Calu3 (cell line): Measurements from ENCODE around the gene EP400. TPM values are rescaled to one million over a fixed set of nuclear protein-coding genes. Genes with fewer than 3 reads are reported as not detected.

Experiments used
- BruUV-seq: library from RNA; stranded (reverse); fragments of 400-500 nt; replicated peaks from 2 replicates; lab custom pipeline; 2021; lab: Mats Ljungman, UMichigan
- CTCF ChIA-PET: fragments of 300-600 bp; sonication (Branson Sonifier 250); formaldehyde crosslinking; loops from one replicate; lab custom pipeline; 2022; ENCODE audit warnings: antibody characterized with exemption; lab: Charles Lee
- DNase-seq: peaks from one replicate; pipeline ENCODE4 v3.0.0; 2022
- H3K27ac Mint-ChIP-seq: one replicate; pipeline ENCODE4 v1.8.0; 2022; ENCODE audit warnings: mixed read lengths; ENCODE audit not compliant: unreplicated experiment
- H3K27me3 Mint-ChIP-seq: one replicate; pipeline ENCODE4 v1.8.0; 2022; ENCODE audit warnings: mixed read lengths; ENCODE audit not compliant: unreplicated experiment
- H3K36me3 Mint-ChIP-seq: one replicate; pipeline ENCODE4 v1.8.0; 2022; ENCODE audit warnings: mild to moderate bottlenecking, moderate library complexity, mixed read lengths; ENCODE audit not compliant: insufficient read depth, unreplicated experiment
- H3K4me1 Mint-ChIP-seq: one replicate; pipeline ENCODE4 v1.8.0; 2022; ENCODE audit warnings: mild to moderate bottlenecking, low read depth, mixed read lengths; ENCODE audit not compliant: unreplicated experiment
- H3K4me3 Mint-ChIP-seq: one replicate; pipeline ENCODE4 v1.8.0; 2022; ENCODE audit warnings: mild to moderate bottlenecking, low read depth, moderate library complexity, mixed read lengths; ENCODE audit not compliant: unreplicated experiment
- H3K9me3 Mint-ChIP-seq: one replicate; pipeline ENCODE4 v1.8.0; 2022; ENCODE audit warnings: low read depth, mixed read lengths; ENCODE audit not compliant: unreplicated experiment
- intact Hi-C: fragments of 100-400 bp; cut with micrococcal nuclease; formaldehyde crosslinking; loops from one replicate; pipeline ENCODE4 v1.10.0; 2022; ENCODE audit not compliant: unreplicated experiment
- total RNA-seq: library from RNA; stranded (reverse); gene quantifications from 2 replicates; pipeline ENCODE4 v1.2.3, GENCODE V29; 2022
- TF ChIP-seq, protein P1 (sequence below): fragments of 200-600 bp; IDR thresholded peaks from one replicate; pipeline ENCODE4 v1.8.0; 2022; ENCODE audit warnings: antibody characterized with exemption; ENCODE audit not compliant: unreplicated experiment

Gene EP400
- total RNA-seq, 1 experiment from 2014 or later = 88.7 TPM

- no peaks in the 10 kb centered on the region for H3K4me1 Mint-ChIP-seq
- H3K36me3 Mint-ChIP-seq = peaks cover 29% of the 10 kb centered on the region
- TF ChIP-seq, protein P1, sequence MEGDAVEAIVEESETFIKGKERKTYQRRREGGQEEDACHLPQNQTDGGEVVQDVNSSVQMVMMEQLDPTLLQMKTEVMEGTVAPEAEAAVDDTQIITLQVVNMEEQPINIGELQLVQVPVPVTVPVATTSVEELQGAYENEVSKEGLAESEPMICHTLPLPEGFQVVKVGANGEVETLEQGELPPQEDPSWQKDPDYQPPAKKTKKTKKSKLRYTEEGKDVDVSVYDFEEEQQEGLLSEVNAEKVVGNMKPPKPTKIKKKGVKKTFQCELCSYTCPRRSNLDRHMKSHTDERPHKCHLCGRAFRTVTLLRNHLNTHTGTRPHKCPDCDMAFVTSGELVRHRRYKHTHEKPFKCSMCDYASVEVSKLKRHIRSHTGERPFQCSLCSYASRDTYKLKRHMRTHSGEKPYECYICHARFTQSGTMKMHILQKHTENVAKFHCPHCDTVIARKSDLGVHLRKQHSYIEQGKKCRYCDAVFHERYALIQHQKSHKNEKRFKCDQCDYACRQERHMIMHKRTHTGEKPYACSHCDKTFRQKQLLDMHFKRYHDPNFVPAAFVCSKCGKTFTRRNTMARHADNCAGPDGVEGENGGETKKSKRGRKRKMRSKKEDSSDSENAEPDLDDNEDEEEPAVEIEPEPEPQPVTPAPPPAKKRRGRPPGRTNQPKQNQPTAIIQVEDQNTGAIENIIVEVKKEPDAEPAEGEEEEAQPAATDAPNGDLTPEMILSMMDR = no peak
- no peaks in the 10 kb centered on the region for H3K27me3 Mint-ChIP-seq
- no peak for DNase-seq
- H3K9me3 Mint-ChIP-seq = no peaks in the 10 kb centered on the region
- intact Hi-C loops = no loop called here
- BruUV-seq = no TSS peak
- no peak overlapping the region for H3K27ac Mint-ChIP-seq
- no peak overlapping the region for H3K4me3 Mint-ChIP-seq
- CTCF ChIA-PET = interaction anchor here (0.6 kb wide), 2 partner anchors 18 to 250 kb away, joined by 3 to 5 read pairs; no protein-coding TSS in a partner anchor
Observed at GRCh38 chr12:132075714-132076553, 126.2 kb downstream of the EP400 start.

DNA sequence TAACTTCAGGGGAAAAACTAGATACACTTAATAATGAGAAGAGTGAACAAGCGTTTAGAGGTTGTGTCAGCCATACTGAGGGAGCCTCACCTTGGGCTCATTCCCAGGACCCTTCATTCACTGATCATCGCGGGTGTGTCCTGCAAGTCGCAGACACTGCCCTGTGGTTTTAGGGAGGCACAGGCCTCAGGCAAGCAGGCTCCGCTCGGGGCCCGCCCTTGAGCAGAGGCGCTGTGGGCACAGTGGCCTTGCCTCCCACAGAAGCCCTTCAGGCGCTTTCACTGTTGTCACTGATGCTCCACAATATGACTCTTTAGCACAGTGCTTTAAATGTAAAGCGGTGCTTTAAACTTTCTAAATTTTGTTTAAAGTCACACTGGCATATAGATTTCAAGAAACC lies 127.0 kb downstream of the EP400 start:
- intact Hi-C loops = no loop called here
- Mint-ChIP-seq H3K27ac (no peak overlapping the region), H3K4me1 (no peaks in the 10 kb centered on the region), H3K36me3 (peaks cover 29% of the 10 kb centered on the region), H3K4me3 (no peak overlapping the region), H3K9me3 (no peaks in the 10 kb centered on the region), H3K27me3 (no peaks in the 10 kb centered on the region)
- CTCF ChIA-PET = interaction anchor here (0.6 kb wide), 2 partner anchors 18 to 250 kb away, joined by 3 to 5 read pairs; no protein-coding TSS in a partner anchor
- no TSS peak for BruUV-seq
- DNase-seq = no peak
- TF ChIP-seq, protein P1 = no peak

GRCh38 chr12:132077322-132078100 lies 127.8 kb downstream of the EP400 start:
- H3K9me3 Mint-ChIP-seq = no peaks in the 10 kb centered on the region
- no peak overlapping the region for H3K4me3 Mint-ChIP-seq
- no peak for DNase-seq
- no peaks in the 10 kb centered on the region for H3K27me3 Mint-ChIP-seq
- CTCF ChIA-PET = no interaction called here
- H3K4me1 Mint-ChIP-seq = no peaks in the 10 kb centered on the region
- no peak overlapping the region for H3K27ac Mint-ChIP-seq
- TF ChIP-seq, protein P1 = no peak
- intact Hi-C loops = no loop called here
- H3K36me3 Mint-ChIP-seq = peaks cover 29% of the 10 kb centered on the region
- no TSS peak for BruUV-seq

DNA sequence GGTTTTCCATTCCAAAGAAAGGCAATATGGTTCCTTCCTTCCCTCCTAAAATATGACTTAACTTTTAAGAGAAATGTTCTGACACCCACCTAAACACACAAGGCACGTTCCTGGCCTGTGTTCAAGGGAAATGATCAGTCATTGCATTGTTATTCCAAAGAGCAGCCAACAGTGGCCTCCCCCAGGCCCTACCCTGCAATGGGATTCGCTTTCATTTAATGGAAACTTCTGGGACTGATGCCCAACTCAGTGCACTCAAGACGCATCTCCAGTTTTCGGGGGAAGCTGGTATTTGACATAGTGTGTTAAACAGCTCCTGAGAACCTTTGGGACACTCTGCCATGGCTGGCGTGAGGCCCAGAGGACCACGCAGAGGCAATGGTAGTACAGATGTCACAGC lies 128.4 kb downstream of the EP400 start:
- no peaks in the 10 kb centered on the region for H3K27me3 Mint-ChIP-seq
- peaks cover 28% of the 10 kb centered on the region for H3K36me3 Mint-ChIP-seq
- TSS peak; percentile 27 for BruUV-seq
- DNase-seq = no peak
- no peak overlapping the region for H3K27ac Mint-ChIP-seq
- intact Hi-C loops = no loop called here
- peaks cover 2% of the 10 kb centered on the region for H3K4me1 Mint-ChIP-seq
- TF ChIP-seq, protein P1 = no peak
- H3K9me3 Mint-ChIP-seq = no peaks in the 10 kb centered on the region
- no peak overlapping the region for H3K4me3 Mint-ChIP-seq
- CTCF ChIA-PET = no interaction called here
